Neuronal stem cell (in vitro differentiated cells): ENCODE measurements around the gene PTPRG.

Experiments used
- DNase-seq: peaks from one replicate; pipeline ENCODE4 v3.0.0-alpha.2; 2013; ENCODE audit warnings: low spot score
- H2AFZ ChIP-seq: one replicate; pipeline ENCODE4 v1.6.1; 2013; ENCODE audit warnings: mild to moderate bottlenecking, low read length, inconsistent platforms
- H2AK5ac ChIP-seq: 2 replicates; pipeline ENCODE4 v1.6.1; 2013; ENCODE audit warnings: low read depth, mild to moderate bottlenecking, inconsistent platforms, low read length, moderate library complexity, mixed read lengths
- H2BK120ac ChIP-seq: 2 replicates; pipeline ENCODE4 v1.6.1; 2013; ENCODE audit warnings: low read depth, mild to moderate bottlenecking, inconsistent platforms, low read length, moderate library complexity, mixed read lengths
- H2BK12ac ChIP-seq: one replicate; pipeline ENCODE4 v1.6.1; 2013; ENCODE audit warnings: low read length, inconsistent platforms
- H2BK15ac ChIP-seq: 2 replicates; pipeline ENCODE4 v1.6.1; 2013; ENCODE audit warnings: mild to moderate bottlenecking, low read length, inconsistent platforms, mixed read lengths
- H2BK5ac ChIP-seq: one replicate; pipeline ENCODE4 v1.6.1; 2013; ENCODE audit warnings: inconsistent platforms, mild to moderate bottlenecking, low read length, moderate library complexity
- H3K14ac ChIP-seq: one replicate; pipeline ENCODE4 v1.6.1; 2013; ENCODE audit warnings: low read length, inconsistent platforms
- H3K18ac ChIP-seq: 2 replicates; pipeline ENCODE4 v1.6.1; 2013; ENCODE audit warnings: low read length, inconsistent platforms
- H3K23ac ChIP-seq: 2 replicates; pipeline ENCODE4 v1.6.1; 2013; ENCODE audit warnings: low read depth, mild to moderate bottlenecking, mixed read lengths, low read length, inconsistent platforms; ENCODE audit not compliant: poor library complexity
- H3K27ac ChIP-seq: replicated peaks from 3 replicates; pipeline ENCODE4 v1.5.1; 2013; ENCODE audit warnings: low read length, inconsistent platforms
- H3K27me3 ChIP-seq, 3 experiments: 2 replicates each; pipeline ENCODE4 v1.6.1; 2013; ENCODE audit warnings: low read length in 3 of 3, mild to moderate bottlenecking in 2 of 3, inconsistent platforms in 1 of 3, low read depth in 1 of 3, mixed read lengths in 1 of 3, moderate library complexity in 1 of 3; ENCODE audit not compliant: control insufficient read depth in 3 of 3, insufficient read depth in 3 of 3
- H3K36me3 ChIP-seq, 2 donors: replicated peaks in 1 of 2; 2 replicates each; pipeline ENCODE4 v1.6.1; 2013; ENCODE audit warnings: low read length in 2 of 2; ENCODE audit not compliant: control insufficient read depth in 2 of 2, insufficient read depth in 2 of 2
- H3K4ac ChIP-seq: 2 replicates; pipeline ENCODE4 v1.6.1; 2013; ENCODE audit warnings: inconsistent platforms, mild to moderate bottlenecking, low read length, moderate library complexity
- H3K4me1 ChIP-seq, 2 donors: 1 replicate in 1 of 2; 2 replicates in 1 of 2; pipeline ENCODE4 v1.6.1; 2013; ENCODE audit warnings: low read length in 2 of 2, low read depth in 1 of 2; ENCODE audit not compliant: control insufficient read depth in 2 of 2, insufficient read depth in 1 of 2
- H3K4me2 ChIP-seq: one replicate; pipeline ENCODE4 v1.6.1; 2013; ENCODE audit warnings: mild to moderate bottlenecking, low read length, inconsistent platforms; ENCODE audit not compliant: insufficient read depth, poor library complexity, severe bottlenecking
- H3K4me3 ChIP-seq, 2 donors: 2 replicates each; pipeline ENCODE4 v1.5.1; 2013; ENCODE audit warnings: low read length in 2 of 2, mild to moderate bottlenecking in 2 of 2, inconsistent platforms in 1 of 2, moderate library complexity in 1 of 2
- H3K79me1 ChIP-seq: one replicate; pipeline ENCODE4 v1.6.1; 2013; ENCODE audit warnings: low read depth, mild to moderate bottlenecking, inconsistent platforms, low read length, moderate library complexity
- H3K9ac ChIP-seq: one replicate; pipeline ENCODE4 v1.6.1; 2013; ENCODE audit warnings: mild to moderate bottlenecking, low read depth, low read length, inconsistent platforms; ENCODE audit not compliant: poor library complexity
- H3K9me3 ChIP-seq, 2 donors: replicated peaks in 1 of 2; 2 replicates each; pipeline versions ENCODE3 to v1.6.1; 2013; ENCODE audit warnings: low read length in 2 of 2, mild to moderate bottlenecking in 2 of 2, inconsistent platforms in 1 of 2, low read depth in 1 of 2, mixed read lengths in 1 of 2, moderate library complexity in 1 of 2; ENCODE audit not compliant: control insufficient read depth in 2 of 2, insufficient read depth in 1 of 2
- H4K8ac ChIP-seq: one replicate; pipeline ENCODE4 v1.6.1; 2013; ENCODE audit warnings: low read depth, mild to moderate bottlenecking, inconsistent platforms, low read length, moderate library complexity
- H4K91ac ChIP-seq: one replicate; pipeline ENCODE4 v1.6.1; 2013; ENCODE audit warnings: low read length, low read depth, mild to moderate bottlenecking, inconsistent platforms; ENCODE audit not compliant: poor library complexity
- WGBS, 2 donors: extraction: QIAGEN DNeasy Blood & Tissue Kit; methylation state at CpG; one replicate each; pipeline ENCODE4 v1.1.7; 2013; ENCODE audit warnings: missing lambda C conversion rate in 2 of 2, mixed read lengths in 1 of 2; ENCODE audit not compliant: insufficient read length in 2 of 2, insufficient replicate concordance in 1 of 2; ENCODE audit errors: extremely low coverage in 2 of 2; 5-methylcytosine and 5-hydroxymethylcytosine counted together

Gene PTPRG

DNA sequence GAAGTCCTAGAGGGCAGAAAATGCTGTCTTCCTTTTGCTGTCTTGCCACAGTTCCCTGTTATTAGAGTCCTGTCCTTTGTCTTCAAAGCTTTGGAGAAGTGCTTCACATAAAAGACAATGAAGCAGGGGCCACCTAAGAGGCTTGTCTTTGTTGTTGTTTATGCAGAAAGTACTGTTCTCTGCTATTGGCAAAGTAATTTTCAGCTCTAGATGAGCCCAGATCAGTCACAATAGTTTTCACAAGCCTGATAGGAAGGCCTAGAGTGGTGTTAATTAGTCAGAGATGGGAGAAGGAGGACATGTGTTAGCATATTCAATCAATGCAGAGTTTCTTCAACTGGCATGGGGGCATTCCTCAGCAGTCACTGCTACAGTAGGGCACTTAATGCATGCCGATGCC is 300.0 kb downstream of the PTPRG start:
- Histone ChIP-seq H3K23ac (no peak overlapping the region), H2BK15ac (no peak overlapping the region), H3K4me1 (peaks cover 0 to 1% of the 10 kb centered on the region in 2 donors), H3K79me1 (peaks cover 2% of the 10 kb centered on the region), H2AFZ (no peak overlapping the region), H3K4me3 (no peak overlapping the region), H4K91ac (no peak overlapping the region), H2BK5ac (no peak overlapping the region), H3K27me3 (no peaks in the 10 kb centered on the region), H2BK12ac (no peak overlapping the region), H3K9ac (no peak overlapping the region), H2BK120ac (no peak overlapping the region), H3K36me3 (no peaks in the 10 kb centered on the region), H3K14ac (no peak overlapping the region), H3K27ac (no peak overlapping the region), H3K9me3 (peaks cover 0 to 8% of the 10 kb centered on the region in 2 donors), H3K4me2 (no peak overlapping the region), H3K4ac (no peak overlapping the region), H2AK5ac (no peak overlapping the region), H3K18ac (no peak overlapping the region), H4K8ac (no peak overlapping the region)
- DNase-seq: no peak
- WGBS, 2 donors: no CpG with 5 or more reads among the region's 1 CpG

DNA sequence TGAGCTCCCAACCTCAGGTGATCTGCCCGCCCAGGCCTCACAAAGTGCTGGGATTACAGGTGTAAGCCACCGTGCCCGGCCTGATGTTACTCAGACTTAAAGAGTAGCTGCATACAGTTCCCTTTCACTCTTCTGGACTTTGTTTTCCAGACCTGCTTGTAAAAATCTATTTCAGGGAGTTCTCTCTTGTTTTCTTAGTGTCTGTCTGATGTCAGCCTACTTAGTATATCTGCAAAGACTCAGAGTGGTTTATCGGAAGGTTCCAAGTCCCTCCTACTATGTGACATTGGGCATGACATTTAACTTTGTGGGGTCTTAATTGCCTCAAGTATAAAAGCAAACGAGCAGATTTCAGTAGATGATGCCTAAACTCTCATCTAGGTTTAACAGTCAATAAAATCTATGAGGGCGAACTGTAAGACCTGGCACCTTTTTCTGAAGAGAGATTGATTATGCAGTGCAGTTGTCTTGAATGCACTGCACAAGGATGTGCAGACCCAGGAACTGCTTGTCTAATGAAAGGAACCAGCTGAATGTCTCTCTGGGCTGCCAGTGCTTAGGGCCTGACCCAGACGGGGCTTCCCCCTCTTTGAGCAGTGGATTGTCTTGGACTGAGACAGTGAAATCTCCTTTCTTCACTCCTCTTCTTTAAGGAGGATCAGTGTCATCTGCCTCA is 301.4 kb downstream of the PTPRG start:
- peaks cover 5% of the 10 kb centered on the region for H3K79me1 ChIP-seq
- no peak overlapping the region for H3K9ac ChIP-seq
- H3K4me1 ChIP-seq: peaks cover 0 to 4% of the 10 kb centered on the region in 2 donors
- H3K4me3 ChIP-seq: no peak overlapping the region
- no peak overlapping the region for H3K14ac ChIP-seq
- no peak overlapping the region for H2BK12ac ChIP-seq
- peaks cover 0 to 8% of the 10 kb centered on the region in 2 donors for H3K9me3 ChIP-seq
- H2AK5ac ChIP-seq: no peak overlapping the region
- H3K4me2 ChIP-seq: no peak overlapping the region
- H3K27ac ChIP-seq: no peak overlapping the region
- H3K36me3 ChIP-seq: no peaks in the 10 kb centered on the region
- H2AFZ ChIP-seq: no peak overlapping the region
- H3K18ac ChIP-seq: no peak overlapping the region
- H3K4ac ChIP-seq: no peak overlapping the region
- H4K8ac ChIP-seq: no peak overlapping the region
- no peak overlapping the region for H2BK120ac ChIP-seq
- no peaks in the 10 kb centered on the region for H3K27me3 ChIP-seq
- no peak overlapping the region for H2BK5ac ChIP-seq
- no peak overlapping the region for H4K91ac ChIP-seq
- no peak for DNase-seq
- H2BK15ac ChIP-seq: no peak overlapping the region
- WGBS, 2 donors: no CpG with 5 or more reads among the region's 7 CpGs
- H3K23ac ChIP-seq: no peak overlapping the region

DNA sequence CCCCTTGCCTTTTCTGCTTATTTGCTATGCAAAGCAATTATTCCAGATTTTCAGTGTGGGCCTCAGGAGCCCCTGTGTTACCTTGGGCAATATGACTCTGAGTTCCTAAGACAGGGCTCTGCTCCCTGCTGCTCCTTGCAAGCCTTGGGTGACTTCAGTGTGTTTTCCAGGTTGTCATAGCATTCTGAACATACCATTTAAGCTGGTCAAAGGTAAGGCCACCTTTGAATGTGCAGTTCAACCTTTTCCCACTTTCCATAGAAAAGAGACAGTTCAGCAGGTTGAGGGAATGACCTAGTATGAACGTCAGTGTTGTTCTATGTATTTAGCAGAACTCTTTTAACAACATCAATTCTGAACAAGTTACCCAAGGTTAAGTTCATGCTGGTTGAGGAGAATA is 302.2 kb downstream of the PTPRG start:
- H4K91ac ChIP-seq: no peak overlapping the region
- no peak overlapping the region for H2BK12ac ChIP-seq
- H3K4me3 ChIP-seq: no peak overlapping the region
- no peak for DNase-seq
- H3K14ac ChIP-seq: no peak overlapping the region
- no peak overlapping the region for H3K23ac ChIP-seq
- H3K4me2 ChIP-seq: no peak overlapping the region
- no peak overlapping the region for H3K27ac ChIP-seq
- H3K36me3 ChIP-seq: no peaks in the 10 kb centered on the region
- no peak overlapping the region for H3K9ac ChIP-seq
- H3K79me1 ChIP-seq: peaks cover 5% of the 10 kb centered on the region
- peaks cover 0 to 8% of the 10 kb centered on the region in 2 donors for H3K9me3 ChIP-seq
- no peak overlapping the region for H2AK5ac ChIP-seq
- H3K27me3 ChIP-seq: no peaks in the 10 kb centered on the region
- peaks cover 6 to 9% of the 10 kb centered on the region in 2 donors for H3K4me1 ChIP-seq
- no peak overlapping the region for H4K8ac ChIP-seq
- H3K4ac ChIP-seq: no peak overlapping the region
- H2BK15ac ChIP-seq: no peak overlapping the region
- WGBS, 2 donors: no CpG with 5 or more reads among the region's 1 CpG
- no peak overlapping the region for H3K18ac ChIP-seq
- H2AFZ ChIP-seq: no peak overlapping the region
- H2BK5ac ChIP-seq: no peak overlapping the region
- H2BK120ac ChIP-seq: no peak overlapping the region

DNA sequence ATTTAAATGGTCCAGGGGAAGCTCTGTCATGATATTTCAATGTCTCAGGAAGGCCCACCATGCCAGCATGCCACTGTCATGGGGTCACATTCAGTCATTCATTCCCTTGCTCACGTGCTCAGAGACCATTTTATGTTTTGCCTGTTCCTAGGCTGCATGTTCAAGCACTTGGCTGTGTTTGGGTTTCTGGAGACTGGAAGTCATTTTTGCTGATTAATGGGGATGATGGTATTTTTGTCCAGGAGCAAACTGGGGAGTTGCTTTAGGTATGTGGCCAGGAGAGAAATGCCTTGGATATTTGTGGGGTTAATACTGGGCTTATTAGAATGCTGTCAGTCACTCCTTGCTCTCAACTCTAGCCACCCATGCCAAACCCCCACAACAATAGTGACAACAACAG is 303.5 kb downstream of the PTPRG start:
- no peak overlapping the region for H3K4ac ChIP-seq
- peaks cover 12 to 13% of the 10 kb centered on the region in 2 donors for H3K4me1 ChIP-seq
- no peak overlapping the region for H2BK5ac ChIP-seq
- H2AFZ ChIP-seq: no peak overlapping the region
- H3K9ac ChIP-seq: no peak overlapping the region
- H2BK15ac ChIP-seq: no peak overlapping the region
- peaks cover 0 to 2% of the 10 kb centered on the region in 2 donors for H3K9me3 ChIP-seq
- DNase-seq: no peak
- no peak overlapping the region for H3K27ac ChIP-seq
- no peak overlapping the region for H3K4me2 ChIP-seq
- H2AK5ac ChIP-seq: no peak overlapping the region
- H3K14ac ChIP-seq: no peak overlapping the region
- no peaks in the 10 kb centered on the region for H3K27me3 ChIP-seq
- no peak overlapping the region for H4K8ac ChIP-seq
- no peaks in the 10 kb centered on the region for H3K36me3 ChIP-seq
- no peak overlapping the region for H2BK12ac ChIP-seq
- no peak overlapping the region for H3K18ac ChIP-seq
- H3K79me1 ChIP-seq: peaks cover 8% of the 10 kb centered on the region
- no peak overlapping the region for H2BK120ac ChIP-seq
- H3K23ac ChIP-seq: no peak overlapping the region
- no peak overlapping the region for H3K4me3 ChIP-seq
- no CpG with 5 or more reads among the region's 1 CpG for WGBS, 2 donors
- H4K91ac ChIP-seq: no peak overlapping the region
